Upper lobe of left lung (tissue), 6 donors: Measurements from ENCODE around the gene IRX3. TPM values are rescaled to one million over a fixed set of nuclear protein-coding genes. Genes with fewer than 3 reads are reported as not detected.

ENCODE experiments used
- ATAC-seq, 2 donors: fragments of 200-7000 bp; cut with Tn5 transposase; one replicate each; pipeline ENCODE4 v1.9.1; 2022; ENCODE audit warnings: mild to moderate bottlenecking in 2 of 2, moderate library complexity in 2 of 2; ENCODE audit not compliant: low FRiP score in 2 of 2
- DNase-seq, 2 donors: peaks; one replicate each; pipeline ENCODE4 v3.0.0-alpha.2; 2019 to 2020
- H3K27ac ChIP-seq, 4 donors: fragments of 200-600 bp; sonication (generic); one replicate each; pipeline ENCODE4 v1.5.1; 2016 to 2019
- H3K27me3 ChIP-seq, 4 donors: fragments of 200-600 bp; sonication (generic); one replicate each; pipeline ENCODE4 v1.5.1; 2017 to 2019
- H3K36me3 ChIP-seq, 4 donors: fragments of 200-600 bp; sonication (generic); one replicate each; pipeline ENCODE4 v1.5.1; 2016 to 2019
- H3K4me1 ChIP-seq, 4 donors: fragments of 200-600 bp; sonication (generic); one replicate each; pipeline ENCODE4 v1.5.1; 2018 to 2019
- H3K4me3 ChIP-seq, 4 donors: fragments of 200-600 bp; sonication (generic); one replicate each; pipeline ENCODE4 v1.5.1; 2017 to 2019; ENCODE audit warnings: mild to moderate bottlenecking in 2 of 4, moderate library complexity in 1 of 4
- H3K9me3 ChIP-seq, 4 donors: fragments of 200-600 bp; sonication (generic); one replicate each; pipeline ENCODE4 v1.5.1; 2018 to 2019
- EP300 ChIP-seq, 4 donors: sonication (generic); formaldehyde crosslinking; IDR thresholded peaks; one replicate each; pipeline ENCODE4 v1.5.1; 2017; ENCODE audit warnings: antibody characterized with exemption in 4 of 4, control low read depth in 2 of 4
- POLR2A ChIP-seq, 4 donors: fragments of 450-650 bp; IDR thresholded peaks; one replicate each; pipeline ENCODE4 v1.5.1; 2016 to 2017; ENCODE audit warnings: antibody characterized with exemption in 4 of 4, mild to moderate bottlenecking in 2 of 4
- POLR2AphosphoS5 ChIP-seq, 2 donors: sonication (generic); formaldehyde crosslinking; IDR thresholded peaks; one replicate each; pipeline ENCODE4 v1.5.1; 2017; ENCODE audit warnings: antibody characterized with exemption in 2 of 2
- WGBS, 2 donors: methylation state at CpG; one replicate each; pipeline ENCODE4 v1.1.5; 2017 to 2018; 5-methylcytosine and 5-hydroxymethylcytosine counted together
- total RNA-seq, 6 donors: library from RNA; depleted of rRNA in 4 of 6; stranded (reverse); fragments of >200 nt in 4 of 6; gene quantifications; one replicate each; pipeline versions ENCODE4 v1.1.0 to v1.2.1, GENCODE V29; 2016 to 2021
- TF ChIP-seq, protein P1 (sequence below), 6 experiments: fragments of 450-650 bp in 4 of 6; fragments of 200-600 bp in 2 of 6; sonication (generic) in 2 of 6; IDR thresholded peaks; one replicate each; pipeline ENCODE4 v1.5.1; 2016 to 2019; ENCODE audit warnings: antibody characterized with exemption in 6 of 6
- donor health status: DM: no; HTN: no; CAD: no; lungs with moderate emphysema.
- donor health status: DM: no; HTN: yes; CAD: no; lungs with severe emphysema.

IRX3 gene
- total RNA-seq, 6 donors from 2014 or later: 50.9 to 157 (median 61.3) TPM

DNA sequence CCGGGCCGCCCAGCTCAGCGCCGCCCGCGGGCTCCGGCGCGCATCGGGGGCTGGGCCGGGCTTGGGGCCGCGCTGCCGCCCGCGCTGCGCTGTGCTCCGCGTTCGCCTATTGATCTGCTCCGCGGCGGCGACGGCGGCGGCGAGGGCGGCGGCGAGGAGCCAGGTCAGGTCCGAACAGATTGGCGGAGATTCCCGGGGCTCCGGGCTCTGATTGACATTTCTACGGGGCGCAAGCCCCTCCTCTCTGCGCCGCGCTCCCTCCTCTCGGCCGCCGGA is 559 bp downstream of the IRX3 start:
- H3K4me1 ChIP-seq: peaks cover 33 to 86% (median 36%) of the 10 kb centered on the region in 4 donors
- TF ChIP-seq POLR2A (IDR thresholded peaks at IDR 0.05) (no peak), EP300 (IDR thresholded peaks at IDR 0.05) (no peak), POLR2AphosphoS5 (IDR thresholded peaks at IDR 0.05) (no peak)
- TF ChIP-seq, protein P1, sequence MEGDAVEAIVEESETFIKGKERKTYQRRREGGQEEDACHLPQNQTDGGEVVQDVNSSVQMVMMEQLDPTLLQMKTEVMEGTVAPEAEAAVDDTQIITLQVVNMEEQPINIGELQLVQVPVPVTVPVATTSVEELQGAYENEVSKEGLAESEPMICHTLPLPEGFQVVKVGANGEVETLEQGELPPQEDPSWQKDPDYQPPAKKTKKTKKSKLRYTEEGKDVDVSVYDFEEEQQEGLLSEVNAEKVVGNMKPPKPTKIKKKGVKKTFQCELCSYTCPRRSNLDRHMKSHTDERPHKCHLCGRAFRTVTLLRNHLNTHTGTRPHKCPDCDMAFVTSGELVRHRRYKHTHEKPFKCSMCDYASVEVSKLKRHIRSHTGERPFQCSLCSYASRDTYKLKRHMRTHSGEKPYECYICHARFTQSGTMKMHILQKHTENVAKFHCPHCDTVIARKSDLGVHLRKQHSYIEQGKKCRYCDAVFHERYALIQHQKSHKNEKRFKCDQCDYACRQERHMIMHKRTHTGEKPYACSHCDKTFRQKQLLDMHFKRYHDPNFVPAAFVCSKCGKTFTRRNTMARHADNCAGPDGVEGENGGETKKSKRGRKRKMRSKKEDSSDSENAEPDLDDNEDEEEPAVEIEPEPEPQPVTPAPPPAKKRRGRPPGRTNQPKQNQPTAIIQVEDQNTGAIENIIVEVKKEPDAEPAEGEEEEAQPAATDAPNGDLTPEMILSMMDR (IDR thresholded peaks at IDR 0.05): no peak
- H3K4me3 ChIP-seq: peak overlapping the region; percentile 26 to 71 (median 56)
- H3K36me3 ChIP-seq: no peaks in the 10 kb centered on the region
- peak overlapping the region; percentile 70 to 93 (median 84) for H3K27ac ChIP-seq
- DNase-seq (peak; percentile 80 to 88), ATAC-seq (no peak)
- peaks cover 0 to 71% (median 20%) of the 10 kb centered on the region in 4 donors for H3K27me3 ChIP-seq
- no peaks in the 10 kb centered on the region for H3K9me3 ChIP-seq
- 0% methylated on average over 6 to 8 of the region's 43 CpGs for WGBS, 2 donors

DNA sequence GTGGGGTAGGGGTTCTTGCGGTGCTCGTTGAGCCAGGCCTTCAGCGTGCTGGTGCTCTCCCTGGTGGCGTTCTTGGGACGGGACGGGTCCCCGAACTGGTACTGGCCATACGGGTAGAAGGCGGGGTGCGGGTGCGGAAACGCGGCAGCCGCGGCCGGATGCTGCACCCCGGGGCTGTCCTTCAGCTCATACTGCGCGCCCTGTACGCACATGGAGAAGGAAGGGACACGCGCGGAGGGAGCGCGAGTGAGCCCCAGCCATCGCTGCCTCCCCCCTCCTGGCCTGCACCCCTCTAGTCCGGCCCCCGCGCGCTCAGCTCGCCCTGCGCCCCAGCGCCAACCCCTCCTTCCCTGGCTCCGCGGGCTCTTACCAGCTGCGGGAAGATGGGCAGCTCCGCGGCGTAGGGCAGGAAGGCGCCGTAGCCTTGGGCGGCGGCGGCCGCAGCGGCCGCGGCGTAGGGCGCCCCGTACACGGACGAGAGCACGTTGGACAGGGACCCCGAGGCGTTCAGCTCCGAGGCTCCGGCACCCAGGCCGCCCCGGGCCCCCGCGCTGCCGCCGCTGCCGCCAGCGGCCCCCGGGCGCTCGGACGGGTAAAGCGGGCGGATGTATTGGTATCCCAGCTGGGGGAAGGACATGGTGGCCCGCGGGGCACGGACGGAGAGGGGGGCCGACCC is 1.0 kb downstream of the IRX3 start:
- Histone ChIP-seq H3K36me3 (no peaks in the 10 kb centered on the region), H3K4me3 (peak overlapping the region; percentile 39 to 71 (median 56)), H3K27ac (peak overlapping the region; percentile 70 to 93 (median 84)), H3K9me3 (no peaks in the 10 kb centered on the region), H3K4me1 (peaks cover 33 to 81% (median 36%) of the 10 kb centered on the region in 4 donors), H3K27me3 (peaks cover 0 to 69% (median 18%) of the 10 kb centered on the region in 4 donors)
- no peak for TF ChIP-seq POLR2A (IDR thresholded peaks at IDR 0.05)
- TF ChIP-seq EP300 (IDR thresholded peaks at IDR 0.05): no peak
- no peak for TF ChIP-seq POLR2AphosphoS5 (IDR thresholded peaks at IDR 0.05)
- TF ChIP-seq, protein P1 (IDR thresholded peaks at IDR 0.05): peak in 3 of 6 experiments; percentile 10 to 23 (median 21)
- peak; percentile 27 to 86 for DNase-seq
- 1% methylated on average over 37 of the region's 77 CpGs; no CpG with 5 or more reads in 1 of the 2 donors for WGBS, 2 donors
- ATAC-seq: no peak

DNA sequence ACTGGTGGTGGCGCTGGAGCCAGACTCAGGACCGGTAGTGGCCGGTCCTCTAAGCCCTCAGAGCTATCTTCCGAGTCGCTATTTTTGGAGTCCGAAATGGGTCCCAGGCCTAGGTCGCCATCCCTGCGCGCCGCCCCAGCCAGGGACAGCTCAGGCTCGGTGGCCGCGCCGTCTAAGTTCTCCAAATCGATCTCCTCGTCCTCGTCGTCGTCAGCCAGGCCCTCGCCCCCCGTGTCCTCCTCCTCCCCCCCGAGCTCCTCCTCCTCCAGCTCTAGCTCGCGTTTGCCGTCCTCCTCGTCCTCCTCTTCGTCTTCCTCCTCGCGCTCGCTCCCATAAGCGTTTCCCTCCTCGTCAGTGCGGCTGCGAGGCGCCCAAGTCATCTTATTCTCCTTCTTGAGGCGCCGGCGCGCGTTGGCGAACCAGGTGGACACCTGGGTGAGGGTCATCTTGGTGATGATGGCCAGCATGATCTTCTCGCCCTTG is 1.6 kb downstream of the IRX3 start:
- TF ChIP-seq POLR2AphosphoS5 (IDR thresholded peaks at IDR 0.05) (no peak), EP300 (IDR thresholded peaks at IDR 0.05) (no peak)
- H3K27me3 ChIP-seq: peaks cover 0 to 63% (median 18%) of the 10 kb centered on the region in 4 donors
- DNase-seq (no peak), ATAC-seq (no peak)
- peak overlapping the region; percentile 39 to 71 (median 56) for H3K4me3 ChIP-seq
- H3K9me3 ChIP-seq: no peaks in the 10 kb centered on the region
- no peaks in the 10 kb centered on the region for H3K36me3 ChIP-seq
- peaks cover 33 to 75% (median 36%) of the 10 kb centered on the region in 4 donors for H3K4me1 ChIP-seq
- WGBS, 2 donors: 10 to 11% methylated on average over 37 to 39 of the region's 42 CpGs
- peak overlapping the region; percentile 70 to 93 (median 84) for H3K27ac ChIP-seq

DNA sequence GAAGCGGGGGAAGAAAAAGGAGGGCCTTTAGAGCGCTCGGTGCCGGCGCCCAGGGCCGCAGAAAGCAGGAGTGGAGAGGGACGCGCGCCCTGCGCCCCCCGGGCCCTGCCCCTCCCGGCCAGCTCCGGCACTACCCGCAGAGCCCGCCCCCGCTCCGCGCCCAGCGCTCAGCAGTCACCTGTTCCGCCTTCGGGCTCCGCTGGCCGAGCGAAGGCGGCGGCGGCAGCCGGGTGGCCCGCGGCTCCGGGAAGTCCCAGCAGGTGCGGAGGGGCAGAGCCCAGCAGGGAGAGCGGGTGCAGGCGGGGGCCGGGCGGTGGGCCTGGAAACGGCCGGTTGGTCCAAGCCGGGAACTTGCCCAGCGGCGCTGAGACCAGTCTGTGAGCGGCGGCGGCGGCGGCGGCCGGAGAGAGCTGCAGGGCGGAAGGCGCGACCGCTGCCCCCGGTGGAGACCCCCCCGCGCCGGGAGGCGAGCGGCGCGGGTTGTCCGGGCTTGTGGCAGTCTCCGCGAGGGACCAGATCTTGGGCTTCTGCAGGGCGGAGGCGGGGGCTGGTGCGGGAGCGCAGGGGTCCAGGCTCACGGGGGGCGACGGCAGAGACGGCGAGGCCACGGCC is 2.2 kb downstream of the IRX3 start:
- no peak for ATAC-seq
- H3K4me1 ChIP-seq: peaks cover 33 to 74% (median 36%) of the 10 kb centered on the region in 4 donors
- H3K9me3 ChIP-seq: no peaks in the 10 kb centered on the region
- peak overlapping the region; percentile 7 to 71 (median 56) for H3K4me3 ChIP-seq
- TF ChIP-seq POLR2AphosphoS5 (IDR thresholded peaks at IDR 0.05): no peak
- TF ChIP-seq, protein P1 (IDR thresholded peaks at IDR 0.05): no peak
- no peak for TF ChIP-seq EP300 (IDR thresholded peaks at IDR 0.05)
- TF ChIP-seq POLR2A (IDR thresholded peaks at IDR 0.05): no peak
- peak overlapping the region; percentile 42 to 93 (median 80) for H3K27ac ChIP-seq
- 0 to 1% methylated on average over 12 to 13 of the region's 73 CpGs for WGBS, 2 donors
- H3K27me3 ChIP-seq: peaks cover 0 to 62% (median 18%) of the 10 kb centered on the region in 4 donors
- H3K36me3 ChIP-seq: no peaks in the 10 kb centered on the region
- DNase-seq: peak in 1 of 2 donors; percentile 89

DNA sequence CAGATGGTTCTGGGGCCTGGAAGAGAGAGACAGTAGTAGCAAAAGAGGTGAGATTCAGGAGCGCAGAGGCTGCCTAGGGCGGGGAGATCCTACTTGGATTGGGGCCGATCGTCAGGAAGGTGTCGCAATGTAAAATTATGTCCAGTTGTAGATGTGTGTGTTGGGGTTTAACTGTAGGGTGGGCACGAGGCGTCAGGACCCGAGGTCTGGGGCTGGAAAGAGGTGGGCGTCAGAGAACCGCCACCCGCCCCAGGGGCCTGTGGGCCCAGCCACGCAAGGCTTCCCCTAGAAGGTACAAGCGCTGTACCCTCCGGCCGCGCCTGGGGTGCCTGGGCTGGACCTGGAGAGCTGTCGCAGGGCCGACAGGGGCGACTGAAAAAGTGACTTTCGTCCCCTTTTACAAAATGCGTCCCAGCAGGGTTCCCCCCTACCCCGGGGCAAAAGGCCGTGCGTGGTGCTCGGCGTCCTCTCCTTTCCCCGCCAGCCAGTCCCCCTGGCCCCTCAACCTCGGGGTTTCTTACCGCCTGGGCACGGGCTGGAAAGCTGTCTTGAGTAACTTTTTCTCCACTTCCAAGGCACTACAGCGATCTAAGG is 2.8 kb downstream of the IRX3 start:
- Histone ChIP-seq H3K4me3 (peak overlapping the region in 3 of 4 donors; percentile 48 to 71 (median 65)), H3K27ac (peak overlapping the region; percentile 42 to 93 (median 80)), H3K4me1 (peaks cover 33 to 68% (median 36%) of the 10 kb centered on the region in 4 donors), H3K27me3 (peaks cover 0 to 56% (median 16%) of the 10 kb centered on the region in 4 donors), H3K36me3 (no peaks in the 10 kb centered on the region), H3K9me3 (no peaks in the 10 kb centered on the region)
- TF ChIP-seq, protein P1 (IDR thresholded peaks at IDR 0.05): no peak
- TF ChIP-seq EP300 (IDR thresholded peaks at IDR 0.05) (no peak), POLR2AphosphoS5 (IDR thresholded peaks at IDR 0.05) (no peak), POLR2A (IDR thresholded peaks at IDR 0.05) (no peak)
- DNase-seq (peak in 1 of 2 donors; percentile 81), ATAC-seq (no peak)
- 15 to 16% methylated on average over 16 to 31 of the region's 31 CpGs for whole genome bisulfite sequencing, 2 donors
